HEK293 (cell line): ENCODE data around the gene CHST14.

Experiments
- CTCF ChIP-seq: fragments of 450-650 bp; formaldehyde crosslinking; IDR thresholded peaks from 2 replicates; pipeline ENCODE4 v1.5.1; 2016; ENCODE audit warnings: missing biosample characterization, missing genetic modification characterization
- ZBTB44 ChIP-seq: fragments of 450-650 bp; IDR thresholded peaks from 2 replicates; pipeline ENCODE4 v1.5.1; 2018; ENCODE audit warnings: missing biosample characterization, mild to moderate bottlenecking, missing genetic modification characterization
- ZNF394 ChIP-seq: fragments of 450-650 bp; formaldehyde crosslinking; IDR thresholded peaks from 2 replicates; pipeline ENCODE4 v1.5.1; 2016; ENCODE audit warnings: missing biosample characterization, missing genetic modification characterization, mild to moderate bottlenecking, moderate library complexity, borderline replicate concordance
- ZNF549 ChIP-seq: fragments of 450-650 bp; IDR thresholded peaks from 2 replicates; pipeline ENCODE4 v1.5.1; 2018; ENCODE audit warnings: missing biosample characterization, missing genetic modification characterization, mild to moderate bottlenecking, inconsistent platforms, moderate library complexity

GRCh38 chr15:40463279-40463678 is 7.5 kb upstream of the CHST14 start:
- TF ChIP-seq ZBTB44 (no peak), CTCF (no peak), ZNF549 (tag by site-specific recombination) (no peak), ZNF394 (no peak)
